HFFc6 (cell line): ENCODE results near the gene QKI. TPM values are rescaled to one million over a fixed set of nuclear protein-coding genes. Genes with fewer than 3 reads are reported as not detected.
A peak's percentile ranks its signal among the peaks of the same experiment; 100 is the strongest.
"Not testable (repeated sequence)": the region's sequence is repeated elsewhere in the genome, so short reads cannot be mapped to it uniquely, and the experiment has no call there.

Source experiments
- DNase-seq: peaks from one replicate; pipeline ENCODE4 v3.0.0-alpha.2; 2018
- H3K27ac Mint-ChIP-seq: 2 replicates; pipeline ENCODE4 v1.8.0; 2020; ENCODE audit warnings: mild to moderate bottlenecking, mixed read lengths
- H3K27me3 Mint-ChIP-seq: 2 replicates; pipeline ENCODE4 v1.8.0; 2021; ENCODE audit warnings: mild to moderate bottlenecking, moderate library complexity, mixed read lengths; ENCODE audit not compliant: insufficient read depth
- H3K36me3 Mint-ChIP-seq: 2 replicates; pipeline ENCODE4 v1.8.0; 2021; ENCODE audit warnings: low read depth, mixed read lengths
- H3K4me1 Mint-ChIP-seq: 2 replicates; pipeline ENCODE4 v1.8.0; 2020; ENCODE audit warnings: low read depth, mixed read lengths
- H3K4me3 Mint-ChIP-seq: 2 replicates; pipeline ENCODE4 v1.8.0; 2020; ENCODE audit warnings: mild to moderate bottlenecking, moderate library complexity, mixed read lengths
- H3K9me3 Mint-ChIP-seq: 2 replicates; pipeline ENCODE4 v1.8.0; 2020; ENCODE audit warnings: mild to moderate bottlenecking, mixed read lengths
- total RNA-seq, 6 experiments: library from RNA; stranded (reverse); fragmentation: NEBNext Ultra II Directional; extraction: Animal tissue kit (Norgen Biotek cat#: 25700); gene quantifications; 2 replicates in 1 of 6; 3 replicates in 5 of 6; pipeline ENCODE4 v1.2.3, GENCODE V29; 2021
- TF ChIP-seq, protein P1 (sequence below): fragments of 200-600 bp; sonication (generic); IDR thresholded peaks from 2 replicates; pipeline ENCODE4 v1.5.0; 2021; ENCODE audit warnings: antibody characterized with exemption, mild to moderate bottlenecking

Gene QKI
- total RNA-seq, 6 experiments from 2014 or later = 71.3 to 90.5 (median 85.1) TPM

GRCh38 chr6:163588220-163588919, 173.9 kb downstream of the QKI start:
- Mint-ChIP-seq H3K36me3 (peaks cover 29% of the 10 kb centered on the region), H3K4me3 (no peak overlapping the region), H3K27ac (peak overlapping the region; percentile 77), H3K4me1 (peaks cover 33% of the 10 kb centered on the region), H3K27me3 (peaks cover 3% of the 10 kb centered on the region), H3K9me3 (peaks cover 38% of the 10 kb centered on the region)
- TF ChIP-seq, protein P1, sequence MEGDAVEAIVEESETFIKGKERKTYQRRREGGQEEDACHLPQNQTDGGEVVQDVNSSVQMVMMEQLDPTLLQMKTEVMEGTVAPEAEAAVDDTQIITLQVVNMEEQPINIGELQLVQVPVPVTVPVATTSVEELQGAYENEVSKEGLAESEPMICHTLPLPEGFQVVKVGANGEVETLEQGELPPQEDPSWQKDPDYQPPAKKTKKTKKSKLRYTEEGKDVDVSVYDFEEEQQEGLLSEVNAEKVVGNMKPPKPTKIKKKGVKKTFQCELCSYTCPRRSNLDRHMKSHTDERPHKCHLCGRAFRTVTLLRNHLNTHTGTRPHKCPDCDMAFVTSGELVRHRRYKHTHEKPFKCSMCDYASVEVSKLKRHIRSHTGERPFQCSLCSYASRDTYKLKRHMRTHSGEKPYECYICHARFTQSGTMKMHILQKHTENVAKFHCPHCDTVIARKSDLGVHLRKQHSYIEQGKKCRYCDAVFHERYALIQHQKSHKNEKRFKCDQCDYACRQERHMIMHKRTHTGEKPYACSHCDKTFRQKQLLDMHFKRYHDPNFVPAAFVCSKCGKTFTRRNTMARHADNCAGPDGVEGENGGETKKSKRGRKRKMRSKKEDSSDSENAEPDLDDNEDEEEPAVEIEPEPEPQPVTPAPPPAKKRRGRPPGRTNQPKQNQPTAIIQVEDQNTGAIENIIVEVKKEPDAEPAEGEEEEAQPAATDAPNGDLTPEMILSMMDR = no peak
- peak; percentile 25 for DNase-seq

DNA sequence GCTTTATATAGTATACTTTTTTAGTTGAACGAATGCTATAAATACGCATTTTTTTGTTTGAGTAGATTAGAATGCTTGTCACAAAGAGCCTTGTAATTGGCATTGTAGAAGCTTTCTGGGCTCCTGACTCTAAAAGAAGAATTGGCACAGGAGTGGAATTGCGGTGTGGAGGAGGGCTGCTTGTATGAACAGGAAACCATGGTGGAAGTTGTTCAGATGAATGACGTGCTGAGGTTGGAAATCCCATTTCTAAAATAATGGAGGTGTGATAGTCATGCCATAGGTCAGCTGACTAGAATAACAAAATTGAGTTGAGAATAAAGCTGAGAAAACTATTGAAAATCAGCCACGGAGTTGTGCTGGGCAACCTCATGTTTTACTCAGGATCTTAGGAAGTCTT, 174.9 kb downstream of the QKI start:
- Mint-ChIP-seq H3K9me3 (peaks cover 40% of the 10 kb centered on the region), H3K4me3 (no peak overlapping the region), H3K27me3 (peaks cover 2% of the 10 kb centered on the region), H3K36me3 (peaks cover 26% of the 10 kb centered on the region), H3K4me1 (peaks cover 28% of the 10 kb centered on the region), H3K27ac (no peak overlapping the region)
- TF ChIP-seq, protein P1 = no peak
- DNase-seq = no peak

DNA sequence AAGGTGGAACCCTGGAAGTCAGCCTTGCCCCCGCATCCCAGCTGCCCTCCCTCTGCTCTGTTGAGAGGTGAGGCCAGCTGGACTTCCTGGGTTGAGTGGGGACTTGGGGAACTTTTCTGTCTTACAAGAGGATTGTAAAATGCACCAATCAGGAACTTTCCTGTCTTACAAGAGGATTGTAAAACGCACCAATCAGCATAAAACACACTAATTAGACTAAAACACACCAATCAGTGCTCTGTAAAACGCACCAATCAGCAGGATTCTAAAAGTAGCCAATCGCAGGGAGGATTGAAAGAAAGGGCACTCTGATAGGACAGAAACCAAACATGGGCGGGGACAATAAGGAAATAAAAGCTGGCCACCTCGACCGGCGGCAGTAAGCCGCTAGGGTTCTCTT, 175.6 kb downstream of the QKI start:
- H3K9me3 Mint-ChIP-seq = peaks cover 40% of the 10 kb centered on the region

GRCh38 chr6:163592872-163593271, 178.4 kb downstream of the QKI start:
- Mint-ChIP-seq H3K4me1 (peaks cover 10% of the 10 kb centered on the region), H3K4me3 (no peak overlapping the region), H3K27ac (no peak overlapping the region), H3K27me3 (no peaks in the 10 kb centered on the region; the same call in none of the 2 replicates), H3K36me3 (peaks cover 26% of the 10 kb centered on the region), H3K9me3 (peaks cover 40% of the 10 kb centered on the region)
- TF ChIP-seq, protein P1 = no peak
- no peak for DNase-seq

More for the DNA sequence above, 175.6 kb downstream of the QKI start:
- peaks cover 28% of the 10 kb centered on the region for H3K4me1 Mint-ChIP-seq
- not testable (repeated sequence) for H3K4me3 Mint-ChIP-seq, H3K27ac Mint-ChIP-seq, DNase-seq, H3K27me3 Mint-ChIP-seq
- peaks cover 26% of the 10 kb centered on the region for H3K36me3 Mint-ChIP-seq

DNA sequence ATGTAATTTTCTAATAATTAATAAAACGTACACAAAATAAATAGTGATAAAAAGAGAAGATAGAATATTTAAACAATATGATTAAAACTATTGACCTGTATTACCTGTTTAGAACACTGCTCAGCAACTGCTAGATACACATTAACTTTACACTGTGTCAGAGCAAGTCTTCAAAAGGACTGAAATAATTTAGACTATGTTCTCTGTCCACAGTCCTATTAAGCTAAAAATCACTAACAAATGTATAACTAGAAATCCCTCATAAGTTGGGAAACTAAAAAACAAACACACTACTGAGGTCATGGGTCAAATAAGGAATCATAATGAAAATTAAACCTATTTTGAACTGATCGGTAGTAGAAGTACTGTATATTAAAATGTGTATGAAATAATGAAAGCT, 181.7 kb downstream of the QKI start:
- Mint-ChIP-seq H3K9me3 (peaks cover 20% of the 10 kb centered on the region), H3K4me3 (no peak overlapping the region), H3K27ac (no peak overlapping the region), H3K27me3 (no peaks in the 10 kb centered on the region; the same call in none of the 2 replicates), H3K4me1 (no peaks in the 10 kb centered on the region), H3K36me3 (peaks cover 18% of the 10 kb centered on the region)
- no peak for DNase-seq
- TF ChIP-seq, protein P1 = no peak

DNA sequence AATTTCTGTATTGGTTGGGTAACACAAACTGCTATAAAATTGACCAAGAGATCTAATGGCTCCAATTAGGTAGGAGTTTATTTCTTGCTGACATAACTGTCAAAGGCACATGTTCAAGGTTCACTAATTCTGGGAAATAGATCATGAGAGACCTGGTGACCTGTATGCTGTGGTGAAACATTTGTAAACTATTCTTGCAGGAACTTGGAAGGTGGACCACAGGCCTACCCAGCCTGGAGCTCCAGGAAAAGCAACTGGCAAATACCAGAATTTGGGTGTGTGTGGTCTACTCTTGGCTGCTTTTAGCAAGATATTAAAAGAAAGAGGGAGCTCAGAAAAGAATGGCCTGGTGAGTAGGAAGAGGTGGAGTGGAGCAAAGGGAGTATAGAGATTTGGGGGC, 184.6 kb downstream of the QKI start:
- no peaks in the 10 kb centered on the region for H3K4me1 Mint-ChIP-seq
- no peaks in the 10 kb centered on the region for H3K9me3 Mint-ChIP-seq
- no peak overlapping the region for H3K4me3 Mint-ChIP-seq
- no peaks in the 10 kb centered on the region for H3K36me3 Mint-ChIP-seq
- H3K27me3 Mint-ChIP-seq = peaks cover 6% of the 10 kb centered on the region
- no peak for DNase-seq
- TF ChIP-seq, protein P1 = no peak
- H3K27ac Mint-ChIP-seq = no peak overlapping the region
